Measurements from ENCODE around the gene STX1B.
"Not testable (repeated sequence)": the region's sequence is repeated elsewhere in the genome, so short reads cannot be mapped to it uniquely, and the experiment has no call there.

The STX1B gene

DNA sequence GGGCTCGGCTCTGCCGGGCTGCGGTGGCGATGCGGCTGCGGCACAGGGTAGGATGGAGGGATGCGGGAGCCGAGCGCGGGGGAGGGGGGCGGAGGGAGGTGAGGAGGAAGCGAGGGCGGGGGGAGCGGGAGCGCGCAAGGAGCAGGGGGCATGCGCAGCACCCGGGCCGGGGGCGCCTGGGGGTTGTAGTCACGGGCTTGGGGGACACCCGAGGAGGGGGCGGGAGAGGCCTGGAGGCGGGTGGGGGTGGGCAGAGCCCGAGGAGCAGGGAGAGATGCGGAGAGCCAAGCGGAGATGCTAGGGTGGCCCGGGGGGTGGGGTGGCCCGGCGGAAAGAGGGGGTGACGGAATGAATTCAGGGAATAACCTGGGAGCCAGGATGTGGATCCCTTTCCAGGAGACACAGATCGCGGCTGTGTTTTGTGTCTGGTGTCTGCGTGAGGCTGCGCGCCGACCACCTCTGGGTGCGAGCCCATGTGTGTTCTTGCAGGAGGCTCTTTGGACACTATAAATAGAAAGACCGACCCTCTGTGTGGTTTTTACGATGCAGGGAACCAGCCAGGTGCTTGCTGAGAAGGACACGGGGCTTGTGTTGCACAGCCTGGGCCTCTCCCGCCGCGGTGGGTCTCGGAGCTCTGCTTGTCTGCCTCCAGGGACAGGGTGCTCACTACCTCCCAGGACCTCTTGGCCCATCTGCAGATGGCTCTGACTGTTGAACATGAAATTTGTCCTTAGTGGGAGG is at the start of gene STX1B:
TSS of gene STX1B (minus strand) at position 54 of the 741 bp plus-strand sequence. CDS start 242 bp downstream, outside the sequence.
- DNase-seq (ENCODE audit: low spot score): no peak

- no peak for DNase-seq (ENCODE audit: low spot score)
These were observed 45.2 kb upstream of the STX1B start for GRCh38 chr16:31055613-31056012.

GRCh38 chr16:31052114-31052513 is 41.7 kb upstream of the STX1B start:
- peak; percentile 93 for DNase-seq (ENCODE audit: low spot score)

DNA sequence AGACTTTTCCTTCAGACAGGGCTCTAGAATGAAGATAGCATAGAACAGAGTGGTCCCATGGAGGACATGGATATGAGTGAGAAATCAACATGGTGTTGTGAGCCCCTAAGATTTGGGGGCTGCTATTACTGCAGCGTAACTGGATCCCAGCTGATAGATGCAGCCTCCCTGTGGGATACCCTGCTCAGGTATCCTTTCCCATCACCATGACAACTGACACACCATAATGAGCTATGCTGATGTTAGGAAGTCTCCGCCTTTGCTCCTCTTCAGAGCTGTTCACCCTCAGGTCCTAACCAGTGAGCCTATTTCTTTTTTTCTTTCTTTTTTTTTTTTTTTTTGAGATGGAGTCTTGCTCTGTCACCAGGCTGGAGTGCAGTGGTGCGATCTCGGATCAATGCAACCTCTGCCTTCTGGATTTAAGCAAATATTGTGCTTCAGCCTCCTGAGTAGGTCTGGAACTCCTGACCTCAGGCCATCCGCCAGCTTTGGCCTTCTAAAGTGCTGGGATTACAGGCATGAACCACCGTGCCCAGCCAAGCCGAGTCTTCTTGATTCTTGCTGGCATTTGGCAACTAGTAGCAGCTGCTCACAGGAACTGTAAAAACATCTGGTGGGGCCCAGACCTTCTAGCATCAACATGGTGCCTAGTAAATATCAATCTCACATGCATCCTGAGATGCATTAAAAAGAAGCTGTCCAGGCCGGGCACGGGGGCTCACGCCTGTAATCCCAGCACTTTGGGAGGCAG is 40.0 kb upstream of the STX1B start:
- DNase-seq (ENCODE audit: low spot score): no peak

DNA sequence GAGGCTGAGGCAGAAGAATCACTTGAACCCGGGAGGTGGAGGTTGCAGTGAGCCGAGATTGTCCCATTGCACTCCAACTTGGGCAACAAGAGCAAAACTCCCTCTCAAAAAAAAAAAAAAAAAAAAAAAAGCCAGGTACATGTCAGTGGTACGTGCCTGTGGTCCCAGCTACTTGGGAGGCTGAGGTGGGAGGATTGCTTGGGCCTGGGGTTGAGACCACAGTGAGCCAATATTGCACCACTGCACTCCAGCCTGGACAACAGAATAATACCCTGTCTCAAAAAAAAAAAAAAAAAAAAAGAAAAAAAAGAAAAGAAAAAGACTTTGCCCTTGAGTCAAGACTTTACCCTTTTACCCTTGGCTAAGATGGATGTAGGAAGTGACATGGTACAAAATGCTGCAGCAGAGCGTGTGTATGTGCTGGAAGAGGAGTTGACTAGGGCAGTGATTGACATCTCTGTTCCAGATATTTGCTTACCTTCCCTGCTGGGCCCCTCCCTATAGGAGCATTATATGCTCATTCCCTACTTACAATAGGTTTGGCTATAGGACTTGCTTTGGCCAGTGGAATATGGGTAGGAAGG is 33.6 kb upstream of the STX1B start:
- no peak for DNase-seq (ENCODE audit: low spot score)

DNA sequence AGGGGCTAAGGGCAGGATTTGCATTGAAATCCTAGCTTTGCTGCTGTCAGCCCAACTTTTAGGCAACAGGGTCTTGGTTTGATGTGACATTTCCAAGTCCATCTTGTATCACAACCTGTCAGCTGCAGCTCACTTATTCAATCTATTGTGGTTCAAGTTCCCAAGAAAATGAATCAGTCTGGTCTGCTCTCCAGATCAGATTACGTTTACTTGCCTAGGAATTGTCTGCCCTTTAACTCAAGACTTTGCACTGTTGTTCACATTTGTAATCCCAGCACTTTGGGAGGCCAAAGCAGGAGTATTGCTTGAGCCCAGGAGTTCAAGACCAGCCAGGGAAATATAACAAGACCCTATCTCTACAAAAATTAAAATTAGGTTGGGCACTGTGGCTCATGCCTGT is 32.9 kb upstream of the STX1B start:
- DNase-seq (ENCODE audit: low spot score): no peak

DNA sequence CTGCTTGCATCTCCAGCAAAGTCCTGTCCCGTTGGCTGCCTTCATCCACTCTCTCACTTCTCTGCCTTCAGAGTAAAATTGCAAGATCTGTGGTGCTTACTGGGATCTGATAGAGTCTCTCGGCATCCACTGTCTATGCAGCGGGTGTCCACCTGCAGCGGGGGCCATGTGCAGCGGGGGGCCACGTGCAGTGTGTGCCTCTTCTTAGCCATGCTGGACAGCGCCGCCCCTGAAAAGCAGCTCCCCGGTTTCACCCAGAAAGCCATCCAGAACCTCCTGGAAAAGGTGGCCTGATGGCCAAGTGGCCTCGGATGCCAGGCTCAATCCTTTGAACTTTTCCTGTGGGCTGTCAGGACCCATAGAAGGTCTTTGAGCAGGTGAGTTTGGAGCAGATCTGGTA is 32.4 kb upstream of the STX1B start:
- no peak for DNase-seq (ENCODE audit: low spot score)

- no peak for DNase-seq (ENCODE audit: low spot score)
These were observed 28.6 kb upstream of the STX1B start for GRCh38 chr16:31038993-31039392.

DNA sequence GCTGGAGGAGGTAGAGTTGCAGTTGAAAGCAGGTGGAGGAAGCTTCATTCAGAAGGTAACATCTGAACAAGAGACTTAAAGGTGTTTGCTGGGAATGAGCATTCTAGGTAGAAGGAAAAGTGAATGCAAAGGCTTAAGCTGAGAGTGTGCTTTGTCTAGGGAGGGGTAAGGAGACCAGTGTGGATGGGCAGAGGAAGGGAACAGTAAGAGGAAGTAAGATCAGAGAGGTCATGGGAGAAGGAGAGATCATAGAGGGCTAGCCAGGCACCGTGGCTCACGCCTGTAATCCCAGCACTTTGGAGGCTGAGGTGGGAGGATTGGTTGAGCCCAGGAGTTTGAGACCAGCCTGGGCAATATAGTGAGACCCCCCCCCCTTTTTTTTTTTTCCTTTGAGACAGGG is 26.3 kb upstream of the STX1B start:
- no peak for DNase-seq (ENCODE audit: low spot score)

GRCh38 chr16:31033709-31034492 is 23.5 kb upstream of the STX1B start:
- DNase-seq (ENCODE audit: low spot score): peak; percentile 70

DNA sequence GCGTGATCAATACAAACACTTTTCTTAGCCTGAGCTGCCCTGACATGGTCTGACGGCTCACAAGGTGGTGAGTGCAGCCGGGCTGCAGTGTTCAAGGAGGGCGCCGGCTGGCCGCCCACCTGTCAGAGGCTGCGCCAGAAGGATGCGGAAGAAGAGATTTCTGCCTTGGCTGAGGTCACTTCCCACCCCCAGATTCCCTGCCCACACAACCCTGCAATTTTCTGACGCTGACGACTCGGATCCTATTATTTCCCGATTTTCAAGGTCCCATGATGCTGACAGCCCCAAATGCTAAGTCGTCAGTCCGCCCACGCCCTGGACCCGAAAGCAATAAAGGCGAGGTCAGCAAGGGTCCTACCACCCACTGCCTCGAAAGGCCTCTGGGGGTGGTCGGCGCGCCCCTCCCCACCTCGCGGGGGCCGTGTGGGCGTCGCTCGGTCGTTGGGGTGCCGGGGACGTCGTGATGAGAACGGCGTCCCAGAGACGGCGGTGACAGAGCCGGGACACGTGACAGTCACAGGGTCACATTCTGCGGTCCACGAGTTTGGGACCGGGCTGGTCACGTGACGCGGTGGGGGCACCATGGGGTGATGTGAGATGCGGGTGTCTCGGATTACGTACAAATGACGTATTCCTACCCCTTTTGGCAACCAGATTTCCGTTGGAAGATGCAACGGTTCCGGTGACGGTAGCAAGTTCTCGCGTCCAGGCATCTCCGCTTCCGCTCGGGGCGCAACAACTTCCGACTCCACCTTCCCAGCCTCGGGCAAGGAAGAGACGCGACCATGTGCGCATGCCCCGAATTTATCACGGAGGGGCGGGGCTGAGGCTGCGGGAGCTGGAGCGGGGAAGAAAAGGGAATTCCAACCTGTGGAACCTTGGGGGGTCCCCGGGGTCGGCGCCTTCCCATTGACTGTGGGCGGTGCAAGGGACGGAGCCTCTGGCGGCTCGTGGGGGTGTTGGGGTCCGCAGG is 22.6 kb upstream of the STX1B start, which contains the start of gene STX4:
TSS of gene STX4 (plus strand) at position 823 of the 973 bp plus-strand sequence. CDS start 248 bp downstream, outside the sequence.
- DNase-seq (ENCODE audit: low spot score): peak; percentile 92

GRCh38 chr16:31031276-31031675 is 20.8 kb upstream of the STX1B start:
- DNase-seq (ENCODE audit: low spot score): no peak

- no peak for DNase-seq (ENCODE audit: low spot score)
These were observed 18.8 kb upstream of the STX1B start for GRCh38 chr16:31029272-31029671.

DNA sequence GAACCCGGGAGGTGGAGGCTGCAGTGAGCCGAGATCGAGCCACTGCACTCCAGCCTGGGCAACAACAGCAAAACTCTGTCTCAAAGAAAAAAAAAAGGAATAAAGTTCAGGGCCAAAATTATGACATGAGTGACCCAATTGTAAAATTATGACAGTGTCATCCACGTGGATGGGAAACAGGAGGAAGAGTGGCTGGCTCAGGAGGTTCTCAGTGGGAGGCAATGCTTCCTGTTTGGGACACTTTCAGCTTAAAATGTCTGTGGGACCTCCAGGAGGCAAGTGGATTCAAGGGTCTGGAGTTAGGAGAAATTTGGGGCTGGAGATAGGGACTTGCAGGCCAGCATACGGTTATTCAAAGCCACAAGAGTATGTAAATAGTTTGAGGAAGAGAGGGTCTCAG is 14.9 kb upstream of the STX1B start:
- DNase-seq (ENCODE audit: low spot score): no peak

GRCh38 chr16:31023627-31024226 is 13.3 kb upstream of the STX1B start:
- no peak for DNase-seq (ENCODE audit: low spot score)

GRCh38 chr16:31023252-31023602 is 12.8 kb upstream of the STX1B start:
- no peak for DNase-seq (ENCODE audit: low spot score)

DNA sequence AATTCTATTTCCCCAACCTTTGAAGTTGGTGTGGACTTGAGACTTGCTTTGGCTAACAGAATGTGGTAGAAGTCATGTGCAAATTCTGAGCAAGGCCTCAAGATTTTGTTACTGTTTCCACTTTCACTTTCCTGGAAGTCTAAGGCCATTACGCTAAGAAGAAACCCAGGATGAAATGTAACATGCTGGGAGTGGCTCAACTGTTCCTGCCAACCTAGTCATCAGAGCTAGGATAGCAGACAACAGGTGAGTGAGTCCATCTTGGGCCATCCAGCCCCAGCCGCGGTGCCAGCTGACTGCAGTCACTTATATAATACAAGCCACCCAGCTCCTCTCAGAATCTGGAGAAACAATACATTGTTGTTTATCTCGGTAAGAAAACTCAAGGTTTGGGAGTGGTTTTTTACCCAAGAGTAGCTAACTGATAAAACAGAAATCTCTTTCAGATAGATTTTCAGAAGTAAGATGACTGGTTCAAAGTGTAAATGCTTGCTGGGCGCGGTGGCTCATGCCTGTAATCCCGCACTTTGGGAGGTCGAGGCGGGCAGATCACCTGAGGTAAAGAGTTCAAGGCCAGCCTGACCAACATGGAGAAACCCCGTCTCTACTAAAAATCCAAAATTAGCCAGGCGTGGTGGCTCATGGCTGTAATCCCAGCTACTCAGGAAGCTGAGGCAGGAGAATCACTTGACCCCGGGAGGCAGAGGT is 12.3 kb upstream of the STX1B start:
- DNase-seq (ENCODE audit: low spot score): no peak

- DNase-seq (ENCODE audit: low spot score): no peak
These were observed 10.1 kb upstream of the STX1B start for GRCh38 chr16:31020536-31020935.

GRCh38 chr16:31017756-31018155 is 7.3 kb upstream of the STX1B start:
- DNase-seq (ENCODE audit: low spot score): not testable (repeated sequence)

DNA sequence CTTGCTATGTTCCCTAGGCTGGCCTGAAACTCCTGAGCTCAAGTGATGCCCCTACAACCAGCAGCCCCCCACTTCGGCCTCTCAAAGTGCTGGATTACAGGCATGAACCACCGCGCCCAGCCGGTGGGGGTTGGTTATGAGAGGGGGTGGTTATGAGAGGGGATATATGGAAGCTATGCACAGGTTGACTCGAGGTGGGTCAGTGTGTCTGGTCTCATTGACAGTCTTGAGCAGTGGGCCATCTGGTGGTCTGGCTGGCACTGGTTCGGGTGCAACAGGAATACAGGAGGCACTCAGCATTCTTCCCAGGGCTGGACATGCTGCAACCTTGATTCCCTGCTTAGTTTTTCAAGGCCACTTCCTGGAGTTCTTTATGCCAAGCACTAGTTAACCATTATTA is 5.6 kb upstream of the STX1B start:
- no peak for DNase-seq (ENCODE audit: low spot score)

Data from SW480 (cell line).